ENCODE data around the gene PLPP7.
A peak's percentile ranks its signal among the peaks of the same experiment; 100 is the strongest.

Gene PLPP7

DNA sequence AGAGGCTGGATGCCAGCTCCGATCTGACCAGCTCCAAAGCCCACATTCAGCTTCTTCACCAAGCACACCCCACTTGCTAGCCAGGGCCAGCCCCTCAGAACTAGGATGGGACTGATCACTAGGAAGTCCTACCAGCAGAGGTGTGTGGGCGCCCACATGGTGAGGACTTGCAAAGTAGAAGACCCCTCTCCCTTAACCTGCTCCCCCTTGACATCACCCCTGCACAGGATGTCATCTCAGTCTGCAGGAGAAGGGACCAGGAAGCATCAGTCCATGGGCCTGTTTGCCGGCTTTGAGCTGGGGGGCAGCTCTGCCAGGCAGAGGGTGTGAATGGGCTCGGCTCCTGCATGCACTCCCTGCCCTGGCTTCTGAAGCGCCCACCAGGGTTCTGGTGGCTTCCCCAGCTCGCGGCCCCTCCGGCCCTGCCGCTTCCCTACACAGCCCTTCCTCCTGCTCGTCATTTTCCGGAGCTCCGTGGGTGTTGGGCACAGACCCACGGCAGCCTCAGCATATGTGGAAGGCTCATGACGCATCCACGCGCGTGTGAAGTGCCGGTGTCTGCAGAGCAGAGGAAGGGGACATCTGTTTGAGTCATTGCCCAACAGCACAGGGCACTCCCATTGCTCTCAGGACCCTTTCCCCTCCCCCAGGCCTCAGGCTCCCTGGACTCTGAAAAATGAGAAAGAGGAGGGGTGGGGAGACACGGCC is 9.5 kb upstream of the PLPP7 start:
- H3K27ac ChIP-seq, result no peak overlapping the region
- TF ChIP-seq CTCF (conservative IDR thresholded peaks at IDR 0.05), result no peak

- H3K27ac ChIP-seq, result no peak overlapping the region
- no peak for TF ChIP-seq CTCF (conservative IDR thresholded peaks at IDR 0.05)
These were observed 8.9 kb upstream of the PLPP7 start for GRCh38 chr9:131280660-131281059.

DNA sequence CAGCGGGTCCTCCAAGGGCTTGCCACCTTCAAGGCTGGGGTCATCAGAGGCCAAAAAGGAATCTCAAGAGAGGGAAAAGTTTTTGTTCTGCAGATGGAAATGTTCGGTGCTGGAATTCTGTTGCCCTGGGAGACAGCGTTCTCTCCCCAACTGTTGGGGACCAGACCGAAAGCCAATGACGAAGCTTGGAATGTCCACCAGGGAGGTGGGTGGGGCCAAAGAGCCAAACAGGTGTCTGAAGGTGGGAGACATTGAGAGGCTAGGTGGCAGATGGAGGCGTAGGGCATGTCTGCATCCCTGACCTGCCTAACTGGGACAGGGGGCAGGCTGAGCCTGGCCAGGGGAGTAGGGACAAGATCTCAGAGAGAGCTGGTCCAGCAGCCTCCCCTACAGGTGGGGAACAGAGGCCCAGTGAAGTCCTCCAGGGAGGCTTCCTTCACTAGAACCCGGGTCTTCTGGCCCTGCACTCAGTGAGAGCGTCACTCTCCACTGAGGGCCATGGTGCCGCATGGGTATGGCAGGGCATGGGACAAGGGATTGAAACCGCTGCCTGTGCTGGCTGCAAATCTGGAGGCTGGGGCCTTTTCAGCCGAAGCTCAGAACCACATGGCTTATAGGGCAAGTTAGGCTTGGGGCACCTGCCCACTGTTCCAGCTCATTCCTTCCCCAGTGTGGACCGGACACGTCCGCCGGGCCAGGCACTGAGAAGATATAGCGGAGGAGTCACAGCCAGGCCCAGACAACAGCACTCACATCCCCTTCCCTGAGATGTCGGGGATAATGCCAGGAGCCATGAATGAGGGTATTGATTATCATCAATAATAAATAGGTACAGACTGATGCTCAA is 8.2 kb upstream of the PLPP7 start:
- no peak for TF ChIP-seq CTCF (conservative IDR thresholded peaks at IDR 0.05)
- H3K27ac ChIP-seq, result no peak overlapping the region

GRCh38 chr9:131282175-131282574 is 7.3 kb upstream of the PLPP7 start:
- TF ChIP-seq CTCF (conservative IDR thresholded peaks at IDR 0.05), result no peak
- H3K27ac ChIP-seq, result no peak overlapping the region

DNA sequence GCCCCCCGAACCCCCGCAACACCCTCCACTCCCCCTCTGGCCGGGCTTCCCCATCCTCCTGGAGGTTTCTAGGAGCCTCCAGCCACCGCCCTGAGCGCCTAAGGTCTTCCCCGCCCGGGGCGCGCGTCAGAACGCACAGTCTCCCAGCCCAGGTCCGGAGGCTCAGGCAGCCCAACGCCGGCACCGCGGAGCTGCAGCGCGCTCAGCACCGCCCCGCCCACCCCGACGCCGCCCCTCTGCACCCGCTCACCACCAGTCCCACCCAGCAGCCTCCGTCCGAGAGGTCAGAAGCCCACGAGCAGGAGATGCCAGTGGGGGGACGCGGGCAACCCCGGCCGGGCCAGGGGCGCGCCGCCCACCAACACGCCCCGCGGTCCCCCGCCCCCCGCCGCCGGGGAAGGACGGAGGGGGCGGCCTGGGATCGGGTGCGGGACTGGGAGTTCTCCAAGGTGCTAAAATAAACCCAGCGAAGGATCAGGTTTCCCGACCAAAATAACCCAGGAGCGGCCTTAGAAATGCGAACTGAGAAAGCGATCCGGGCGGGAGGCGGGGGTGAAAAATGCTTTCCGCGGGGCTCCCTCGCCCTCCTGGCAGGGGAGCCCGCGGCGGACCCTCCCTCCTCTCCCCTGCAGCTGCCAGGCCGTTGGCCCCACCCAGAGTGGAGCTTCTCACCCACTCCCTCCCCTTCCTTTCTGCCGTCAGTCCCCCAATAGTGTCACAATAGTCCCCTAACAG is 6.7 kb upstream of the PLPP7 start:
- H3K27ac ChIP-seq, result peak overlapping the region; percentile 22; the same call in 1 of the 2 replicates
- TF ChIP-seq CTCF (conservative IDR thresholded peaks at IDR 0.05), result no peak

GRCh38 chr9:131284856-131285255 is 4.7 kb upstream of the PLPP7 start:
- H3K27ac ChIP-seq, result no peak overlapping the region
- TF ChIP-seq CTCF (conservative IDR thresholded peaks at IDR 0.05), result no peak

GRCh38 chr9:131287359-131287758 is 2.2 kb upstream of the PLPP7 start:
- H3K27ac ChIP-seq, result no peak overlapping the region
- TF ChIP-seq CTCF (conservative IDR thresholded peaks at IDR 0.05), result no peak
